Esophagus squamous epithelium (tissue), 5 donors: Measurements from ENCODE around the gene RSPO4. TPM values are rescaled to one million over a fixed set of nuclear protein-coding genes. Genes with fewer than 3 reads are reported as not detected.

Experiments used
- DNase-seq: peaks from one replicate; lab custom pipeline; 2025; lab: John Stamatoyannopoulos, UW
- H3K27ac ChIP-seq, 4 donors: fragments of 200-600 bp; sonication (generic); one replicate each; pipeline ENCODE4 v1.5.1; 2016 to 2019; ENCODE audit warnings: mild to moderate bottlenecking in 1 of 4
- H3K27me3 ChIP-seq, 4 donors: fragments of 200-600 bp; sonication (generic); 1 replicate in 3 of 4; 2 replicates in 1 of 4; pipeline versions ENCODE4 v1.5.1 to v1.6.0; 2017 to 2021; ENCODE audit warnings: antibody characterized with exemption in 1 of 4
- H3K36me3 ChIP-seq, 3 donors: fragments of 200-600 bp; sonication (generic); one replicate each; pipeline ENCODE4 v1.5.1; 2016 to 2019
- H3K4me1 ChIP-seq, 3 donors: fragments of 200-600 bp; sonication (generic); one replicate each; pipeline ENCODE4 v1.5.1; 2017 to 2019
- H3K4me3 ChIP-seq, 4 donors: fragments of 200-600 bp; sonication (generic); 1 replicate in 3 of 4; 2 replicates in 1 of 4; pipeline ENCODE4 v1.5.1; 2016 to 2019; ENCODE audit warnings: mild to moderate bottlenecking in 2 of 4, moderate library complexity in 1 of 4
- H3K9me3 ChIP-seq, 3 donors: fragments of 200-600 bp; sonication (generic); one replicate each; pipeline ENCODE4 v1.5.1; 2016 to 2019
- CTCF ChIP-seq, 6 experiments: fragments of 450-650 bp in 4 of 6; fragments of 200-600 bp in 2 of 6; sonication (generic) in 2 of 6; IDR thresholded peaks; one replicate each; pipeline ENCODE4 v1.5.1; 2016 to 2019; ENCODE audit warnings: antibody characterized with exemption in 6 of 6, mild to moderate bottlenecking in 4 of 6, moderate library complexity in 4 of 6
- POLR2A ChIP-seq, 4 donors: fragments of 450-650 bp; IDR thresholded peaks; one replicate each; pipeline ENCODE4 v1.6.1; 2017; ENCODE audit warnings: antibody characterized with exemption in 4 of 4, mild to moderate bottlenecking in 4 of 4, moderate library complexity in 3 of 4
- WGBS, 2 donors: methylation state at CpG; one replicate each; pipeline ENCODE4 v1.1.5; 2018; 5-methylcytosine and 5-hydroxymethylcytosine counted together
- intact Hi-C: fragments of 100-400 bp; cut with DNase I; formaldehyde crosslinking; loops from one replicate; pipeline ENCODE4 v1.15.0; 2022
- total RNA-seq, 4 donors: library from RNA; depleted of rRNA; stranded (reverse); fragments of >200 nt; gene quantifications; one replicate each; pipeline ENCODE4 v1.1.0, GENCODE V29; 2016
- donor health status: DM: yes; HTN: yes; CAD: no.

The RSPO4 gene
- total RNA-seq, 4 donors from 2014 or later: 0.18 to 0.23 (median 0.19) TPM; not detected in 1

- no peaks in the 10 kb centered on the region for H3K36me3 ChIP-seq
- peaks cover 0 to 15% (median 0%) of the 10 kb centered on the region in 3 donors for H3K4me1 ChIP-seq
- H3K4me3 ChIP-seq: no peak overlapping the region
- intact Hi-C loops: no loop called here
- H3K27me3 ChIP-seq: peaks cover 0 to 65% (median 3%) of the 10 kb centered on the region in 4 donors
- WGBS, 2 donors: 57 to 68% methylated on average over 1 to 5 of the region's 6 CpGs
- H3K9me3 ChIP-seq: no peaks in the 10 kb centered on the region
- DNase-seq: no peak
- H3K27ac ChIP-seq: no peak overlapping the region
- TF ChIP-seq POLR2A (IDR thresholded peaks at IDR 0.05) (no peak), CTCF (IDR thresholded peaks at IDR 0.05) (no peak)
These were observed 3.8 kb downstream of the RSPO4 start for GRCh38 chr20:998231-998830.

DNA sequence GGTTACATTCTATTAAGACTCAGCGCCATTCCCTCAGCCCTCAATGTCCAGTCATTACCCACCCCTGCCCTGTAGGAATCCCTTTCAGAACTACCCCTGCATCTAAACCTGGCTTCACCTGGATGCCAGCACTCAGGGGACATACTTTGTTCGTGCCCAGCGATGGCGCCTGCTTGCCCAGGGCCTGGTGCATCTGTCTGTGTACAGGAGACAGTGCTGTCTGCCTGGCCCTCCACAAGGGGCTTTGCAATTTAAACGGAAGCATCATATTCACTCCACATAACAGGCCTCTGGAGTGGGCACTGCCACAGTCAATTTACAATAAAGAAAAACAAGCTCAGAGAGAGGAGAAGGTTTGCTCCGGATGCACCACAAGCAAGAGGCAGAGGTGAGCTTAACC lies 4.6 kb downstream of the RSPO4 start:
- Histone ChIP-seq H3K4me1 (peaks cover 0 to 10% (median 0%) of the 10 kb centered on the region in 3 donors), H3K27me3 (peaks cover 0 to 65% (median 3%) of the 10 kb centered on the region in 4 donors), H3K4me3 (no peak overlapping the region), H3K9me3 (no peaks in the 10 kb centered on the region), H3K36me3 (no peaks in the 10 kb centered on the region), H3K27ac (no peak overlapping the region)
- DNase-seq: no peak
- TF ChIP-seq POLR2A (IDR thresholded peaks at IDR 0.05) (no peak), CTCF (IDR thresholded peaks at IDR 0.05) (no peak)
- intact Hi-C loops: no loop called here
- whole genome bisulfite sequencing, 2 donors: 93 to 96% methylated on average over 2 to 4 of the region's 6 CpGs

DNA sequence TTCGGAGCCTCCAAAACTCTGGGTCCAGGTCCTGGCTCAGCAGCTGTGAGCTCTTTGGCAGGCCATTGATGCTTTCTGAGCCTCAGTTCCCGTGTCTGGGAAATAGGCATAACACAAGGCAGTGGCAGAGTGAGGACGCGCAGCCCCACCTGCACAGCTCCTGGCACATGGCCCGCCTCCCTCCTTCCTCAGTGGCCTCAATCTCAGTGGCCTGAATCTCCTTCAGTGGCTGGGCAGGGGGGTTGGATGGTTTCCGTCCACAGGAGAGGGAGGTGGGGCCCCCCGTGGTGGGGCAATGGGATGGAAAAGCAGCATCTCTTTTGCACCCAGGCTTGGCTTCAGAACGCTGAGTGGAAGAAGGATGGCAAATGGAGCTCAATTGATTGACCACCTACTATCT lies 5.1 kb downstream of the RSPO4 start:
- TF ChIP-seq CTCF (IDR thresholded peaks at IDR 0.05): no peak
- H3K36me3 ChIP-seq: no peaks in the 10 kb centered on the region
- H3K9me3 ChIP-seq: no peaks in the 10 kb centered on the region
- intact Hi-C loops: no loop called here
- H3K4me1 ChIP-seq: peaks cover 0 to 6% (median 0%) of the 10 kb centered on the region in 3 donors
- H3K4me3 ChIP-seq: no peak overlapping the region
- H3K27me3 ChIP-seq: peaks cover 0 to 64% (median 3%) of the 10 kb centered on the region in 4 donors
- no peak overlapping the region for H3K27ac ChIP-seq
- 76 to 91% methylated on average over 3 to 8 of the region's 8 CpGs for WGBS, 2 donors
- no peak for DNase-seq

DNA sequence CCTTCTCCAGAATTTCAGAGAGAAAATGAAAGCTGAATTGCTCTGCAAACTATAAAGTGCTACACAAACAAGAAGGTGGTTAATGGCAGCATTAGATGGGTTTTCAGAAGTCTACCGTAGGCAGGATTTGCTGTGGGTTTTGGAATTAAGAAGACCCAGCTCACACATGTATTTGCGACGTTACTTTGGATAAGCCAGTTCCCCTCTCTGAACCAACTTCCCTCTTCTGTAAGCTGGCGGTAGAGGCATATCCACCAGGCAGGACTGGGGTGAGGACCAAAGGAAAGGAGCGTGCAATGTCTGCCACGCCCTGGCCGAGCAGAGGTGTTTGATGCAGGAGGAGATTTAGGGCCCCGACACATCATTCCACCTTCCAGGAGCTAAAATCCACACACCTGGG lies 6.9 kb downstream of the RSPO4 start:
- Histone ChIP-seq H3K4me1 (no peaks in the 10 kb centered on the region), H3K36me3 (no peaks in the 10 kb centered on the region), H3K27ac (no peak overlapping the region), H3K4me3 (no peak overlapping the region), H3K27me3 (peaks cover 0 to 61% (median 0%) of the 10 kb centered on the region in 4 donors), H3K9me3 (no peaks in the 10 kb centered on the region)
- TF ChIP-seq CTCF (IDR thresholded peaks at IDR 0.05) (no peak), POLR2A (IDR thresholded peaks at IDR 0.05) (no peak)
- 66 to 67% methylated on average over 7 to 8 of the region's 8 CpGs for WGBS, 2 donors
- DNase-seq: no peak
- intact Hi-C loops: no loop called here

GRCh38 chr20:992801-993535 lies 9.1 kb downstream of the RSPO4 start:
- Histone ChIP-seq H3K4me3 (no peak overlapping the region), H3K9me3 (no peaks in the 10 kb centered on the region), H3K27ac (no peak overlapping the region), H3K36me3 (no peaks in the 10 kb centered on the region), H3K27me3 (peaks cover 0 to 60% (median 0%) of the 10 kb centered on the region in 4 donors), H3K4me1 (no peaks in the 10 kb centered on the region)
- DNase-seq: no peak
- WGBS, 2 donors: 69 to 71% methylated on average over 8 to 12 of the region's 16 CpGs
- intact Hi-C loops: no loop called here
- no peak for TF ChIP-seq POLR2A (IDR thresholded peaks at IDR 0.05)
- no peak for TF ChIP-seq CTCF (IDR thresholded peaks at IDR 0.05)
